ENCODE data around the gene KMT2C. TPM values are rescaled to one million over a fixed set of nuclear protein-coding genes. Genes with fewer than 3 reads are reported as not detected.
A peak's percentile ranks its signal among the peaks of the same experiment; 100 is the strongest.
"Not testable (repeated sequence)": the region's sequence is repeated elsewhere in the genome, so short reads cannot be mapped to it uniquely, and the experiment has no call there.

The KMT2C gene
- total RNA-seq, 2 experiments from 2014 or later: 47.5 to 105 TPM

- H3K4me2 ChIP-seq (ENCODE audit: low read length); H3K27ac ChIP-seq (ENCODE audit: low read depth, low read length, poor library complexity, severe bottlenecking); H4K20me1 ChIP-seq (ENCODE audit: insufficient read depth, low read length); H3K79me2 ChIP-seq (ENCODE audit: insufficient read depth, low read depth, low read length); H3K9me2 ChIP-seq (ENCODE audit: insufficient read depth, low read length); H3K4me1 ChIP-seq (ENCODE audit: insufficient read depth, low read length, poor library complexity, severe bottlenecking); H2AFZ ChIP-seq (ENCODE audit: low read length); POLR2A ChIA-PET; BruUV-seq (replicated peaks); CTCF ChIA-PET (ENCODE audit: unreplicated experiment); H3K4me3 ChIP-seq (ENCODE audit: low read depth, low read length, poor library complexity, severe bottlenecking); DNase-seq (ENCODE audit: low spot score); H3K9me3 ChIP-seq (ENCODE audit: low read length); intact Hi-C loops (cut with micrococcal nuclease; ENCODE audit: unreplicated experiment): not testable (repeated sequence)
- peaks cover 25% of the 10 kb centered on the region; the same call in 1 of the 2 replicates for H3K36me3 ChIP-seq (ENCODE audit: insufficient read depth, low read length)
Observed at GRCh38 chr7:152266859-152267258, 168.9 kb downstream of the KMT2C start.

GRCh38 chr7:152264915-152265314, 170.9 kb downstream of the KMT2C start:
- BruUV-seq (replicated peaks); CTCF ChIA-PET (ENCODE audit: unreplicated experiment): not testable (repeated sequence)

GRCh38 chr7:152262146-152262545, 173.7 kb downstream of the KMT2C start:
- H3K4me2 ChIP-seq (ENCODE audit: low read length); CTCF ChIA-PET (ENCODE audit: unreplicated experiment); H4K20me1 ChIP-seq (ENCODE audit: insufficient read depth, low read length); intact Hi-C loops (cut with micrococcal nuclease; ENCODE audit: unreplicated experiment); H3K79me2 ChIP-seq (ENCODE audit: insufficient read depth, low read depth, low read length); H3K9me2 ChIP-seq (ENCODE audit: insufficient read depth, low read length); H3K4me3 ChIP-seq (ENCODE audit: low read depth, low read length, poor library complexity, severe bottlenecking); H3K4me1 ChIP-seq (ENCODE audit: insufficient read depth, low read length, poor library complexity, severe bottlenecking); DNase-seq (ENCODE audit: low spot score); H2AFZ ChIP-seq (ENCODE audit: low read length); POLR2A ChIA-PET; H3K9me3 ChIP-seq (ENCODE audit: low read length); BruUV-seq (replicated peaks); H3K27ac ChIP-seq (ENCODE audit: low read depth, low read length, poor library complexity, severe bottlenecking): not testable (repeated sequence)
- H3K36me3 ChIP-seq (ENCODE audit: insufficient read depth, low read length): peaks cover 26% of the 10 kb centered on the region; the same call in 1 of the 2 replicates

More at GRCh38 chr7:152264915-152265314, 170.9 kb downstream of the KMT2C start:
- H3K27ac ChIP-seq (ENCODE audit: low read depth, low read length, poor library complexity, severe bottlenecking); POLR2A ChIA-PET; H3K9me3 ChIP-seq (ENCODE audit: low read length); H2AFZ ChIP-seq (ENCODE audit: low read length); H3K4me3 ChIP-seq (ENCODE audit: low read depth, low read length, poor library complexity, severe bottlenecking); H3K4me2 ChIP-seq (ENCODE audit: low read length); H3K9me2 ChIP-seq (ENCODE audit: insufficient read depth, low read length); H3K4me1 ChIP-seq (ENCODE audit: insufficient read depth, low read length, poor library complexity, severe bottlenecking); H3K79me2 ChIP-seq (ENCODE audit: insufficient read depth, low read depth, low read length); DNase-seq (ENCODE audit: low spot score); intact Hi-C loops (cut with micrococcal nuclease; ENCODE audit: unreplicated experiment); H4K20me1 ChIP-seq (ENCODE audit: insufficient read depth, low read length): not testable (repeated sequence)
- H3K36me3 ChIP-seq (ENCODE audit: insufficient read depth, low read length): peaks cover 20% of the 10 kb centered on the region; the same call in 1 of the 2 replicates

- POLR2A ChIA-PET; CTCF ChIA-PET (ENCODE audit: unreplicated experiment); H2AFZ ChIP-seq (ENCODE audit: low read length); H3K27ac ChIP-seq (ENCODE audit: low read depth, low read length, poor library complexity, severe bottlenecking); BruUV-seq (replicated peaks); intact Hi-C loops (cut with micrococcal nuclease; ENCODE audit: unreplicated experiment); H4K20me1 ChIP-seq (ENCODE audit: insufficient read depth, low read length); DNase-seq (ENCODE audit: low spot score); H3K4me2 ChIP-seq (ENCODE audit: low read length); H3K9me2 ChIP-seq (ENCODE audit: insufficient read depth, low read length); H3K4me1 ChIP-seq (ENCODE audit: insufficient read depth, low read length, poor library complexity, severe bottlenecking); H3K79me2 ChIP-seq (ENCODE audit: insufficient read depth, low read depth, low read length); H3K9me3 ChIP-seq (ENCODE audit: low read length); H3K4me3 ChIP-seq (ENCODE audit: low read depth, low read length, poor library complexity, severe bottlenecking): not testable (repeated sequence)
- H3K36me3 ChIP-seq (ENCODE audit: insufficient read depth, low read length): peaks cover 33% of the 10 kb centered on the region; the same call in 1 of the 2 replicates
Observed at GRCh38 chr7:152259645-152260044, 176.2 kb downstream of the KMT2C start.

- H2AFZ ChIP-seq (ENCODE audit: low read length); H3K9me3 ChIP-seq (ENCODE audit: low read length); POLR2A ChIA-PET; DNase-seq (ENCODE audit: low spot score); H3K27ac ChIP-seq (ENCODE audit: low read depth, low read length, poor library complexity, severe bottlenecking); CTCF ChIA-PET (ENCODE audit: unreplicated experiment); intact Hi-C loops (cut with micrococcal nuclease; ENCODE audit: unreplicated experiment); H3K79me2 ChIP-seq (ENCODE audit: insufficient read depth, low read depth, low read length); H3K9me2 ChIP-seq (ENCODE audit: insufficient read depth, low read length); H3K4me1 ChIP-seq (ENCODE audit: insufficient read depth, low read length, poor library complexity, severe bottlenecking); H3K4me3 ChIP-seq (ENCODE audit: low read depth, low read length, poor library complexity, severe bottlenecking); H4K20me1 ChIP-seq (ENCODE audit: insufficient read depth, low read length); H3K4me2 ChIP-seq (ENCODE audit: low read length): not testable (repeated sequence)
- peaks cover 54% of the 10 kb centered on the region for H3K36me3 ChIP-seq (ENCODE audit: insufficient read depth, low read length)
- BruUV-seq (replicated peaks): TSS peak; percentile 16
Observed at GRCh38 chr7:152247851-152248250, 188.0 kb downstream of the KMT2C start.

- H3K9me3 ChIP-seq (ENCODE audit: low read length); H3K4me2 ChIP-seq (ENCODE audit: low read length); intact Hi-C loops (cut with micrococcal nuclease; ENCODE audit: unreplicated experiment); H3K9me2 ChIP-seq (ENCODE audit: insufficient read depth, low read length); POLR2A ChIA-PET; BruUV-seq (replicated peaks); CTCF ChIA-PET (ENCODE audit: unreplicated experiment); H4K20me1 ChIP-seq (ENCODE audit: insufficient read depth, low read length); H3K79me2 ChIP-seq (ENCODE audit: insufficient read depth, low read depth, low read length); H3K4me3 ChIP-seq (ENCODE audit: low read depth, low read length, poor library complexity, severe bottlenecking); H3K4me1 ChIP-seq (ENCODE audit: insufficient read depth, low read length, poor library complexity, severe bottlenecking); H2AFZ ChIP-seq (ENCODE audit: low read length); DNase-seq (ENCODE audit: low spot score); H3K27ac ChIP-seq (ENCODE audit: low read depth, low read length, poor library complexity, severe bottlenecking): not testable (repeated sequence)
- H3K36me3 ChIP-seq (ENCODE audit: insufficient read depth, low read length): peaks cover 29% of the 10 kb centered on the region
Observed at GRCh38 chr7:152245417-152245816, 190.4 kb downstream of the KMT2C start.

- H3K79me2 ChIP-seq (ENCODE audit: insufficient read depth, low read depth, low read length); CTCF ChIA-PET (ENCODE audit: unreplicated experiment); intact Hi-C loops (cut with micrococcal nuclease; ENCODE audit: unreplicated experiment); H3K4me1 ChIP-seq (ENCODE audit: insufficient read depth, low read length, poor library complexity, severe bottlenecking); H3K27ac ChIP-seq (ENCODE audit: low read depth, low read length, poor library complexity, severe bottlenecking); BruUV-seq (replicated peaks); H3K9me3 ChIP-seq (ENCODE audit: low read length); H2AFZ ChIP-seq (ENCODE audit: low read length); H3K4me3 ChIP-seq (ENCODE audit: low read depth, low read length, poor library complexity, severe bottlenecking); DNase-seq (ENCODE audit: low spot score); POLR2A ChIA-PET; H3K9me2 ChIP-seq (ENCODE audit: insufficient read depth, low read length); H4K20me1 ChIP-seq (ENCODE audit: insufficient read depth, low read length); H3K4me2 ChIP-seq (ENCODE audit: low read length): not testable (repeated sequence)
- peaks cover 20% of the 10 kb centered on the region for H3K36me3 ChIP-seq (ENCODE audit: insufficient read depth, low read length)
Observed at GRCh38 chr7:152243464-152243863, 192.3 kb downstream of the KMT2C start.

Data from OCI-LY7 (cell line).